Measurements from ENCODE around the gene KRTAP9-3. TPM values are rescaled to one million over a fixed set of nuclear protein-coding genes. Genes with fewer than 3 reads are reported as not detected.
"Not testable (repeated sequence)": the region's sequence is repeated elsewhere in the genome, so short reads cannot be mapped to it uniquely, and the experiment has no call there.

The KRTAP9-3 gene, protein sequence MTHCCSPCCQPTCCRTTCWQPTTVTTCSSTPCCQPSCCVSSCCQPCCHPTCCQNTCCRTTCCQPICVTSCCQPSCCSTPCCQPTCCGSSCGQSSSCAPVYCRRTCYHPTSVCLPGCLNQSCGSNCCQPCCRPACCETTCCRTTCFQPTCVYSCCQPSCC
- total RNA-seq: not detected

GRCh38 chr17:41232399-41233105 is at the start of gene KRTAP9-3:
TSS of gene KRTAP9-3 (plus strand) at chr17:41232449. CDS start at chr17:41232502, 53 bp downstream.
- DNase-seq (ENCODE audit: low read depth in 2 of 3, low spot score in 2 of 3): not testable (repeated sequence)

- DNase-seq (ENCODE audit: low read depth in 2 of 3, low spot score in 2 of 3): no peak
Observed at GRCh38 chr17:41184480-41184961, 47.7 kb upstream of the KRTAP9-3 start, which contains the start of gene KRTAP4-1. TSS of gene KRTAP4-1 (minus strand) at chr17:41184911. CDS start at chr17:41184854, 57 bp downstream.

GRCh38 chr17:41185001-41185400 is 47.2 kb upstream of the KRTAP9-3 start:
- no peak for DNase-seq (ENCODE audit: low read depth in 2 of 3, low spot score in 2 of 3)

DNA sequence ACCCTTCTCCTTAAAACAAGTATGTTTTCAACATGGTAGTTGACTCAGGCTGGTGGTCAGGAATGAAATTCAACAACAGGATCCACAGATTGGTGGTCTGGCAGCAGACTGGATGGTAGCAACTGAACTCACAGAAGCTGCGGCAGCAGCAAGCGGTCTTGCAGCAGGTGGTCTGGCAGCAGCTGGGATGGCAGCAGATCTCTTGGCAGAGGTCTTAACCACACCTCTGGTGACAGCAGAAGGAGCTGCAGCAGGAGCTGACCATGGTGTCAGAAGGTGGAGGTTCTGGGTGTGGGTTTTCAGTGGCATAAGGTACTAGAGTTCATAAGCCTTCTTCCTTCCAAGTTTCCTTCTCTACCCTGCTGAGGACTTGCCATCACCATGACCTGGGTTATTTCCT is 45.4 kb upstream of the KRTAP9-3 start:
- no peak for DNase-seq (ENCODE audit: low read depth in 2 of 3, low spot score in 2 of 3)

GRCh38 chr17:41189837-41190318 is 42.4 kb upstream of the KRTAP9-3 start, which contains the start of gene KRTAP9-1:
TSS of gene KRTAP9-1 (plus strand) at chr17:41189887. CDS start at chr17:41189887, 0 bp downstream.
- DNase-seq (ENCODE audit: low read depth in 2 of 3, low spot score in 2 of 3): not testable (repeated sequence)

DNA sequence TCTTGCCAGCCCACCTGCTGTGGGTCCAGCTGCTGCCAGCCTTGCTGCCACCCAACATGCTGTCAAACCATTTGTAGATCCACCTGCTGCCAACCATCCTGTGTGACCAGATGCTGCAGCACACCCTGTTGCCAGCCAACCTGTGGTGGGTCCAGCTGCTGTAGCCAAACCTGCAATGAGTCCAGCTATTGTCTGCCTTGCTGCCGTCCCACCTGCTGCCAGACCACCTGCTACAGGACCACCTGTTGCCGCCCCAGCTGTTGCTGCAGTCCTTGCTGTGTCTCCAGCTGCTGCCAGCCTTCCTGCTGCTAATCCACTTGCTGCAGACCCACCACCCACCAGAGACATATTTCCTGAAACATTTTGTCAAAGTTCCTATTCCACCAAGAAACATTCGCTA is 41.9 kb upstream of the KRTAP9-3 start:
- no peak for DNase-seq (ENCODE audit: low read depth in 2 of 3, low spot score in 2 of 3)

DNA sequence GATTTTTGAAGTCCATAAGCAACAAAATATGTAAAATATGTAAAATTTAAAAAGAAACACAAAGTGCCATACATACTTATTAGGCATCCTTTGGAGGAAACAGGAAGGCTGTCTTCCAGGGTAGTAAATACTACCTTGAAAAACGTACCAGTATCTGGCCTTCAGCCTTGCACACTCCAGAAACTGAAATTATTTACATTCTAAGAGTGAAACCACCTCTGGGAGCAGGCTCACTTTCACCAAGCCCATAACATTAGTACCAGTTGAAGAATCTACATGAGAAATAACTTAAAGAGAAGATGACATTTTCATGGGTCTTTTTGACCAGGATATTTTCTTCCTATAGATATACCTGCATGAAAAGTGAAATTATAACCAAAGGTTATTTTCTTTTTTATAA is 36.2 kb upstream of the KRTAP9-3 start:
- no peak for DNase-seq (ENCODE audit: low read depth in 2 of 3, low spot score in 2 of 3)

- no peak for DNase-seq (ENCODE audit: low read depth in 2 of 3, low spot score in 2 of 3)
Observed at GRCh38 chr17:41199421-41200078, 32.7 kb upstream of the KRTAP9-3 start.

DNA sequence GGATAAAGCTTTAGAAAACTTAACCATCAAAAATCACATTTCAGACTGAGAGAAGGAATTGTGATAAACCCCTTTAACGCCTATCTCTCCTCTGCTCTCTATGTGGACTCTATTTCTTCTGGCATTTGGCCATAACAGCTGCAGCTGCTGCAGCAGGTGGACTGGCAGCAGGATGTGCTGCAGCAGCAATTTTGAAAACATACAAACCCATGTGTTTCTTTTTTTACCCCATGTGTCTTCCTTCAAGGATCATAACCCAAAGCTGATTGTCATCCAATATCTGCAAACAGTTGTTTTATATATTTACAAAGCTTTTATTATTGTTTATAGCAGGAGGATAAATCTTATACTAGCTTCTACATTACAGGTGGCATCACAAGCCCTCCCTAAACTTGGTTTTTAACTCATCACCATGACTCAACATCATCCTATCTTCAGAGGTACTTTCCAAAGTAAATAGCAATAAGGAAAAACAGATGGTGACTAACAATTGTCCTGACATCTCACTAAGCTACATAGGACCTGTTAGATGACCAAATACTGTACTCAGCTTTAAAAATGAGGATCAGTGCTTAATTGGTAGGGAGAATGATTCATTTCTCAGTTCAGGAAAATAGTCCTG is 20.3 kb upstream of the KRTAP9-3 start:
- DNase-seq (ENCODE audit: low read depth in 2 of 3, low spot score in 2 of 3): peak in 1 of 3 donors; percentile 10

DNA sequence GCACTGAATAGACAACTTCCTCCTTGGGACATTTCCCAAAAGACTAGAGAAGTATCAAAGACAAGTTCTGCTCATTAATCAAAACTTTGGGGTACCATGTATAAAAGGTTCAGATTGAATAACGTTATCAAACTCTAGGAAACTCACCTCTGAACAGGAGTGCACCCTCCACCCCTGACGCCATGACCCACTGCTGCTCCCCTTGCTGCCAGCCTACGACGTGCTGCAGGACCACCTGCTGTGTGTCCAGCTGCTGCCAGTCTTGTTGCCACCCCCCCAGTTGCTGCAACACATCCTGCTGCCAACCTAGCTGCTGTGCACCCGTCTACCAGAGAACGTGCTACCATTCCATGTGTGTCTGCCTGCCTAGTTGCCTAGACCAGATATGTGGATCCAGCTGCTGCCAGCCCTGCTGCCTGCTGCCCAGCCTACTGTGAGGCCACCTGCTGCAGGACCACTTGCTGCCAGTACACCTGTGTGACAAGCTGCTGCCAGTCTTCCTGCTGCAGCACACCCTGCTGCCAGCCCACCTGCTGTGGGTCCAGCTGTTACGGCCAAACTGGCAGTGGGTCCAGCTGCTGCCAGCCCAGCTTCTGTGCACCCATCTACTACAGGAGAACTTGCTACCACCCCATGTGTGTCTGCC is 19.6 kb upstream of the KRTAP9-3 start:
- no peak for DNase-seq (ENCODE audit: low read depth in 2 of 3, low spot score in 2 of 3)

- DNase-seq (ENCODE audit: low read depth in 2 of 3, low spot score in 2 of 3): no peak
Observed at GRCh38 chr17:41215681-41216080, 16.6 kb upstream of the KRTAP9-3 start.

DNA sequence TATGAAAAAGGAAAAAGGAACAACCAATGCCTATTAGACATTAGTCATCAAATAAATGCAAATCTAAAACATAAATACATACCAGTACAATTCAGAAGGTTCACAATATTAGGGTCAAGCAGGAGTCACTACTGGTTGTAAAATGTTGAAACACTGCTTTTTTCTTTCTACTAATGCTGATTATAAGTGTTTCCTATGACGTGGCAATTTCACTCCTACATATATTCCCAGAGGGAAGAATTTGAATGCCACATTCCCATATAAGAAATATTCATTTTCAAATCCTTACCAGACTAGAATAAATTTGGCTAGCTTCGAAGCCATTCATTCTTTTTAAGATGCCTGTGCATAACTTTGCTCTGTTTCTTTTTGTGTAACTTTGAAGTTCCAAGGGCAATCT is 8.4 kb upstream of the KRTAP9-3 start:
- no peak for DNase-seq (ENCODE audit: low read depth in 2 of 3, low spot score in 2 of 3)

- DNase-seq (ENCODE audit: low read depth in 2 of 3, low spot score in 2 of 3): no peak
Observed at GRCh38 chr17:41226051-41226450, 6.2 kb upstream of the KRTAP9-3 start.

- not testable (repeated sequence) for DNase-seq (ENCODE audit: low read depth in 2 of 3, low spot score in 2 of 3)
Observed at GRCh38 chr17:41226598-41227095, 5.6 kb upstream of the KRTAP9-3 start, which contains the start of gene KRTAP9-2. TSS of gene KRTAP9-2 (plus strand) at chr17:41226648. CDS start at chr17:41226655, 7 bp downstream.

- no peak for DNase-seq (ENCODE audit: low read depth in 2 of 3, low spot score in 2 of 3)
Observed at GRCh38 chr17:41230094-41230493, 2.2 kb upstream of the KRTAP9-3 start.

GRCh38 chr17:41231731-41232130 is 518 bp upstream of the KRTAP9-3 start:
- DNase-seq (ENCODE audit: low read depth in 2 of 3, low spot score in 2 of 3): no peak

DNA sequence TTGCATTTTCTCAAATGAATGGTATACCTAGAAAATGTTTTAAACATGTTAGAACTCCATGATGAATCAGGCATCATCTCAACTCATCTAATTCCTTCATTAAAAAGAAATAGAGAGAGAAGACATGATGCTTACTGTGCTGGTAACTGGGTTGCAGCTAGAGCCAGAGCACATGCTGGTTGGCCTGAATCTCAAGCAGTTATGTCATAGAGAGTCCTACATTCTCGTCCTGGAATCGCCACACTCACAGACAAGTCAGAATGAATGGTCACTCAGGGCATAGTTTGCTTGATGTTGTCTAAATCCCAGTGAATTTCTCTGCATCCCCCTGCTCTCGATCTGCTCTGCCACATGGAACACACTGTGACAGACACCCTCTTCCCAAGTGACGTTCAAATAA is 4.9 kb downstream of the KRTAP9-3 start:
- DNase-seq (ENCODE audit: low read depth in 2 of 3, low spot score in 2 of 3): not testable (repeated sequence)

DNA sequence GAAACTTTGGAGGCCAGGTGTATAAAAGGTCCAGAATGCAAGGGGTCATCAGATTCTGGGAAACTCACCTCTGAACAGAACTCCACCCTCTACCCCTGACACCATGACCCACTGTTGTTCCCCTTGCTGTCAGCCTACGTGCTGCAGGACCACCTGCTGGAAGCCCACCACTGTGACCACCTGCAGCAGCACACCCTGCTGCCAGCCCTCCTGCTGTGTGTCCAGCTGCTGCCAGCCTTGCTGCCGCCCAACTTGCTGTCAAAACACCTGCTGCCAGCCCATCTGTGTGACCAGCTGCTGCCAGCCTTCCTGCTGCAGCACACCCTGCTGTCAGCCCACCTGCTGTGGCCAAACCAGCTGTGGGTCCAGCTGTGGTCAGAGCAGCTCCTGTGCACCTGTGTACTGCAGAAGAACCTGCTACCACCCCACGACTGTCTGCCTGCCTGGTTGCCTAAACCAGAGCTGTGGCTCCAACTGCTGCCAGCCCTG is 5.7 kb downstream of the KRTAP9-3 start, which contains the start of gene KRTAP9-8:
TSS of gene KRTAP9-8 (plus strand) at position 51 of the 489 bp plus-strand sequence. CDS start at position 104, 53 bp downstream.
- not testable (repeated sequence) for DNase-seq (ENCODE audit: low read depth in 2 of 3, low spot score in 2 of 3)

GRCh38 chr17:41246995-41247787 is 14.9 kb downstream of the KRTAP9-3 start:
- DNase-seq (ENCODE audit: low read depth in 2 of 3, low spot score in 2 of 3): not testable (repeated sequence)

Data from hematopoietic multipotent progenitor cell (in vitro differentiated cells).